NT2/D1 (cell line): ENCODE data around the gene CD34.

Experiments used
- DNase-seq: peaks from one replicate; pipeline ENCODE4 v3.0.0-alpha.2; 2011; ENCODE audit warnings: low read depth, low spot score
- H3K27me3 ChIP-seq: 2 replicates; pipeline ENCODE4 v1.6.0; 2011; ENCODE audit warnings: mild to moderate bottlenecking; ENCODE audit not compliant: insufficient read length, insufficient read depth
- H3K36me3 ChIP-seq: 2 replicates; pipeline ENCODE4 v1.6.1; 2011; ENCODE audit warnings: mild to moderate bottlenecking, low read length, mixed read lengths; ENCODE audit not compliant: insufficient read depth, insufficient read length
- H3K4me1 ChIP-seq: 2 replicates; pipeline ENCODE4 v1.5.1; 2011; ENCODE audit not compliant: insufficient read depth, insufficient read length
- H3K4me3 ChIP-seq: 2 replicates; pipeline ENCODE4 v1.5.1; 2011; ENCODE audit warnings: low read depth; ENCODE audit not compliant: insufficient read length
- H3K9ac ChIP-seq: 2 replicates; pipeline ENCODE4 v1.6.0; 2011; ENCODE audit warnings: low read depth; ENCODE audit not compliant: insufficient read length
- H3K9me3 ChIP-seq: 2 replicates; pipeline ENCODE4 v1.5.1; 2011; ENCODE audit warnings: mild to moderate bottlenecking, low read length; ENCODE audit not compliant: insufficient read depth
- SUZ12 ChIP-seq: IDR thresholded peaks from 2 replicates; pipeline ENCODE4 v1.6.1; 2011; ENCODE audit not compliant: insufficient read length, insufficient read depth; ENCODE audit errors: extremely low read depth
- YY1 ChIP-seq: IDR thresholded peaks from 2 replicates; pipeline ENCODE4 v1.6.1; 2011; ENCODE audit not compliant: insufficient read length, insufficient read depth
- ZNF274 ChIP-seq: IDR thresholded peaks from 2 replicates; pipeline ENCODE4 v1.6.1; 2011; ENCODE audit warnings: mild to moderate bottlenecking, low read depth, low read length

Gene CD34

DNA sequence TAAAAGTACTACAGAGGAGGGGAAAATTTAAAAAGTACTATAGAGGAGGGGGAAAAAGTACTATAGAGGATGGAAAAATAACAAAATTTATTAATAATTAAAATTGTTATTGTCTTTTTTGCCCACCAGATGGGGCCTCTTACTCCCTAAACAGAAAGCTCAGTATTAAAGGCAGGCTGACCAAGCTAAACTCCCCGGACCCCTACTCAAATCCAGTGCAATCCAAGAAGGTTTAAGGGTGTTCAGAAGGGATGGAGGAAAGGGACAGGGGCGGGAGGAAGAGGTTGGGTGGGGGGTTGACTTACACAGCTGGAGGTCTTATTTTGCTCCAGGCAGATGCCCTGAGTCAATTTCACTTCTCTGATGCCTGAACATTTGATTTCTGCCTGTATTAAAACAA, 13.7 kb downstream of the CD34 start:
- Histone ChIP-seq H3K36me3 (no peaks in the 10 kb centered on the region), H3K4me1 (no peaks in the 10 kb centered on the region), H3K27me3 (no peaks in the 10 kb centered on the region), H3K9ac (no peak overlapping the region), H3K9me3 (no peaks in the 10 kb centered on the region), H3K4me3 (no peak overlapping the region)
- TF ChIP-seq YY1 (no peak), SUZ12 (no peak), ZNF274 (no peak)
- no peak for DNase-seq

GRCh38 chr1:207896547-207896946, 14.4 kb downstream of the CD34 start:
- H3K27me3 ChIP-seq, result no peaks in the 10 kb centered on the region
- no peak overlapping the region for H3K4me3 ChIP-seq
- no peak for DNase-seq
- H3K36me3 ChIP-seq, result no peaks in the 10 kb centered on the region
- TF ChIP-seq ZNF274 (no peak), SUZ12 (no peak), YY1 (no peak)
- H3K9ac ChIP-seq, result no peak overlapping the region
- no peaks in the 10 kb centered on the region for H3K9me3 ChIP-seq
- no peaks in the 10 kb centered on the region for H3K4me1 ChIP-seq

DNA sequence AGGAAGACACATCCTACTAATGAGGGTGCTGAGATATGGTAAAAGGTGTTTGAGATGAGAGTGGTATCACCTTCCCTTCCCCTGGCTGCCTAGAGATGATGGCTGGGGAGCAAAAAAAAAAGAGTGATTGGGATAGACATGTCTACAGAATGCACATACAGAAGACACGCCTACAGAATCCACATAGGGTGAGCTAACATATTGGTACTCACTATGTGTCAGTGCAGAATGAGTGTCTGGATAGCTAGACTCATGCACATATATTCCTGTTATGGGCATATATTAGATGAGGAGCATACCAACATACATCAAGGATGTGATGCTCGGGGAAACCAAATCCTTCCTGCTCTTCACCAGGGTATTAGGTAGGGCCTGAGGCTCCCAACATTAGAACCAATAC, 16.2 kb downstream of the CD34 start:
- Histone ChIP-seq H3K9me3 (no peaks in the 10 kb centered on the region), H3K4me3 (no peak overlapping the region), H3K27me3 (no peaks in the 10 kb centered on the region), H3K4me1 (no peaks in the 10 kb centered on the region), H3K9ac (no peak overlapping the region), H3K36me3 (no peaks in the 10 kb centered on the region)
- no peak for DNase-seq
- TF ChIP-seq YY1 (no peak), ZNF274 (no peak), SUZ12 (no peak)

DNA sequence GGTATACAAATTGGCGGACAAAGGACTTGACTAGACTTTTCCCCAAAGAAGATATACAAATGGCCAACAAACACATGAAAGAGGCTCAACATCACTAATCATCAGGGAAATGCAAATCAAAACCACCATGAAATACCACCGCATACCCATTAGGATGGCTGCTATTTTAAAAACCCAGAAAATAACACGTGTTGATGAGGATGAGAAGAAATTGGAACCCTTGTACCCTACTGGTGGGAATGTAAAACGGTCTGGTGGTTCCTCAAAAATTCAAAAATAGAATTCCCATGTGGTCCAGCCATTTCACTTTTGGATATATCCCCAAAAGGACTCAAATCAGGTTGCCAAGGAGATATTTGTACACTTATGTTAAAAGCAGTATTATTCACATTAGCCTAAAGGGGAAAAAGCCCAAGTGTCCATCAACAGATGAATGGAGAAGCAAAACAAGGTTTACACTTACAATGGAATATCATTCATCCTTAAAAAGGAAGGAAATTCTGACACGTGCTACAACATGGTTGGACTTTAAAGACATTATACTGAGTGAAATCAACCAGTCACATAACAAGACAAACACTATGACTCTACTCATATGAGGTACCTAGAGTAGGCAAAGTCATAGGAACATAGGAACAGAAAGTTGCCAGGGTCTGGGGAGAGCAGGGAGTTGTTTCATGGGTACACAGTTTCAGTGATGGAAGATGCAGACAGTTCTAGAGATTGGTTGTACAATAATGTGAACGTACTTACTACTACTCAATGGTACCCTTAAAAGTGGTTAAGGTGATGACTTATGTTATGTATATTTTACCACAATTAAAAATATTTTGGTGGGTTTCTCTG, 17.0 kb downstream of the CD34 start:
- no peak for DNase-seq
- Histone ChIP-seq H3K4me1 (no peaks in the 10 kb centered on the region), H3K9me3 (no peaks in the 10 kb centered on the region), H3K27me3 (no peaks in the 10 kb centered on the region), H3K9ac (no peak overlapping the region), H3K4me3 (no peak overlapping the region), H3K36me3 (no peaks in the 10 kb centered on the region)
- TF ChIP-seq SUZ12 (no peak), YY1 (no peak), ZNF274 (no peak)

DNA sequence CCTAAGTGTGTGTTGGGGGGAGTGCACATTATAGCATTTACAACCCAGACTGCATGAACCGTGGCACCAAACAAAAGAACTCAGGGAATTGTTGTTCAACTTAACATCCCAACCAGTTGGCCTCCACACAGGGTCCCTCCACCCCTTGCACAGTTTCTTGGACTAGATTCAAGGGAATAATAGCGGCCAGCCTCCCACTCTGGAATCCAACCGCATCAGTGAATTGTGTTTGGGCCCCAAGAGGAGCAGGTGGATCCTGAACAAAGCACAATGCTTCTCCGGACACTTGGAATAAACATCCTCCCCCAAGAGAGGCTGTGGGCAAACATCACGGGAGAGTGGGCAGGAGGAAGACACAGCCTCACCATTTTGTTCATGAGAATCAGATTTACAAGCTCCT, 18.2 kb downstream of the CD34 start:
- H3K36me3 ChIP-seq, result no peaks in the 10 kb centered on the region
- H3K27me3 ChIP-seq, result no peaks in the 10 kb centered on the region
- no peaks in the 10 kb centered on the region for H3K9me3 ChIP-seq
- TF ChIP-seq YY1 (no peak), ZNF274 (no peak)
- H3K9ac ChIP-seq, result no peak overlapping the region
- H3K4me3 ChIP-seq, result no peak overlapping the region
- H3K4me1 ChIP-seq, result no peaks in the 10 kb centered on the region
- no peak for DNase-seq

GRCh38 chr1:207891148-207891547, 19.8 kb downstream of the CD34 start:
- Histone ChIP-seq H3K9ac (no peak overlapping the region), H3K4me3 (no peak overlapping the region), H3K9me3 (no peaks in the 10 kb centered on the region), H3K27me3 (no peaks in the 10 kb centered on the region), H3K4me1 (no peaks in the 10 kb centered on the region), H3K36me3 (no peaks in the 10 kb centered on the region)
- TF ChIP-seq YY1 (no peak), ZNF274 (no peak), SUZ12 (no peak)
- no peak for DNase-seq

GRCh38 chr1:207890136-207890738, 20.7 kb downstream of the CD34 start:
- H3K9me3 ChIP-seq, result no peaks in the 10 kb centered on the region
- H3K4me1 ChIP-seq, result no peaks in the 10 kb centered on the region
- H3K36me3 ChIP-seq, result no peaks in the 10 kb centered on the region
- no peak overlapping the region for H3K9ac ChIP-seq
- TF ChIP-seq SUZ12 (no peak), YY1 (no peak), ZNF274 (no peak)
- no peak for DNase-seq
- no peaks in the 10 kb centered on the region for H3K27me3 ChIP-seq
- H3K4me3 ChIP-seq, result no peak overlapping the region
